T47D (cell line): ENCODE results near the gene TBC1D30.
A peak's percentile ranks its signal among the peaks of the same experiment; 100 is the strongest.

Source experiments
- DNase-seq, 2 experiments: peaks; one replicate each; pipeline versions ENCODE4 v3.0.0 to v3.0.0-alpha.2; 2011 to 2012; ENCODE audit warnings: low read depth in 1 of 2, low spot score in 1 of 2
- JUND ChIP-seq: IDR thresholded peaks from 2 replicates; pipeline ENCODE4 v1.6.1; 2012; ENCODE audit warnings: low read depth
- in situ Hi-C: cut with HindIII; loops from 2 replicates; pipeline ENCODE4 v1.10.0; 2016; ENCODE audit warnings: low sequenced_read_pairs, low pct_unique_long_range_greater_than_20kb

TBC1D30 gene

GRCh38 chr12:64889434-64890216 is 65.2 kb downstream of the TBC1D30 start:
- in situ Hi-C loops, result no loop called here
- DNase-seq, result peak; percentile 48 to 99

GRCh38 chr12:64890873-64891468 is 66.5 kb downstream of the TBC1D30 start:
- no peak for TF ChIP-seq JUND
- in situ Hi-C loops, result no loop called here
- peak; percentile 29 to 89 for DNase-seq

More at GRCh38 chr12:64889434-64890216, 65.2 kb downstream of the TBC1D30 start:
- TF ChIP-seq JUND, result peak; percentile 72

- in situ Hi-C loops, result no loop called here
- no peak for TF ChIP-seq JUND
- no peak for DNase-seq
Measured at GRCh38 chr12:64891629-64892028, 67.2 kb downstream of the TBC1D30 start.

- no peak for DNase-seq
- TF ChIP-seq JUND, result no peak
- in situ Hi-C loops, result no loop called here
Measured at GRCh38 chr12:64892561-64892960, 68.1 kb downstream of the TBC1D30 start.

- no peak for DNase-seq
- no peak for TF ChIP-seq JUND
Measured at GRCh38 chr12:64893961-64894360, 69.5 kb downstream of the TBC1D30 start.

GRCh38 chr12:64894827-64895475 is 70.5 kb downstream of the TBC1D30 start:
- peak in 1 of 2 experiments; percentile 12 for DNase-seq
- no peak for TF ChIP-seq JUND
- in situ Hi-C loops, result no loop called here

More at GRCh38 chr12:64893961-64894360, 69.5 kb downstream of the TBC1D30 start:
- in situ Hi-C loops, result no loop called here

- in situ Hi-C loops, result no loop called here
- no peak for TF ChIP-seq JUND
- DNase-seq, result no peak
Measured at GRCh38 chr12:64895526-64895925, 71.1 kb downstream of the TBC1D30 start.

GRCh38 chr12:64900540-64900939 is 76.1 kb downstream of the TBC1D30 start:
- in situ Hi-C loops, result no loop called here
- no peak for TF ChIP-seq JUND
- DNase-seq, result no peak

- in situ Hi-C loops, result no loop called here
- no peak for DNase-seq
- no peak for TF ChIP-seq JUND
Measured at GRCh38 chr12:64903479-64904152, 79.2 kb downstream of the TBC1D30 start.

- TF ChIP-seq JUND, result no peak
- in situ Hi-C loops, result no loop called here
- DNase-seq, result no peak
Measured at GRCh38 chr12:64907097-64907496, 82.7 kb downstream of the TBC1D30 start.

- in situ Hi-C loops, result no loop called here
- TF ChIP-seq JUND, result no peak
- DNase-seq, result no peak
Measured at GRCh38 chr12:64909124-64909523, 84.7 kb downstream of the TBC1D30 start.

GRCh38 chr12:64911081-64911480 is 86.6 kb downstream of the TBC1D30 start:
- in situ Hi-C loops, result no loop called here
- no peak for TF ChIP-seq JUND
- no peak for DNase-seq

- DNase-seq, result no peak
- TF ChIP-seq JUND, result no peak
- in situ Hi-C loops, result no loop called here
Measured at GRCh38 chr12:64911912-64912311, 87.5 kb downstream of the TBC1D30 start.
